Activated naive CD8-positive, alpha-beta T cell treated with anti-CD3 and anti-CD28 coated beads, Interleukin-2, amount 50 U/mL, for 24 hours (primary cell): ENCODE measurements around the gene IFITM2.
A peak's percentile ranks its signal among the peaks of the same experiment; 100 is the strongest.

Source experiments
- ATAC-seq: fragments of 150-1000 bp; cut with Tn5 transposase; one replicate; pipeline ENCODE4 v1.10.0; 2021
- DNase-seq: peaks from one replicate; pipeline ENCODE4 v3.0.0; 2021
- H3K27ac Mint-ChIP-seq: one replicate; pipeline ENCODE4 v1.8.0; 2021; ENCODE audit warnings: mild to moderate bottlenecking, mixed read lengths
- H3K27me3 Mint-ChIP-seq: one replicate; pipeline ENCODE4 v1.8.0; 2021; ENCODE audit warnings: mixed read lengths
- H3K36me3 Mint-ChIP-seq: one replicate; pipeline ENCODE4 v1.8.0; 2021; ENCODE audit warnings: low read depth, mixed read lengths
- H3K4me1 Mint-ChIP-seq: one replicate; pipeline ENCODE4 v1.8.0; 2021; ENCODE audit warnings: mixed read lengths
- H3K4me3 Mint-ChIP-seq: one replicate; pipeline ENCODE4 v1.8.0; 2021; ENCODE audit warnings: mild to moderate bottlenecking, moderate library complexity, mixed read lengths
- H3K9me3 Mint-ChIP-seq: one replicate; pipeline ENCODE4 v1.8.0; 2021; ENCODE audit warnings: mixed read lengths

Gene IFITM2

DNA sequence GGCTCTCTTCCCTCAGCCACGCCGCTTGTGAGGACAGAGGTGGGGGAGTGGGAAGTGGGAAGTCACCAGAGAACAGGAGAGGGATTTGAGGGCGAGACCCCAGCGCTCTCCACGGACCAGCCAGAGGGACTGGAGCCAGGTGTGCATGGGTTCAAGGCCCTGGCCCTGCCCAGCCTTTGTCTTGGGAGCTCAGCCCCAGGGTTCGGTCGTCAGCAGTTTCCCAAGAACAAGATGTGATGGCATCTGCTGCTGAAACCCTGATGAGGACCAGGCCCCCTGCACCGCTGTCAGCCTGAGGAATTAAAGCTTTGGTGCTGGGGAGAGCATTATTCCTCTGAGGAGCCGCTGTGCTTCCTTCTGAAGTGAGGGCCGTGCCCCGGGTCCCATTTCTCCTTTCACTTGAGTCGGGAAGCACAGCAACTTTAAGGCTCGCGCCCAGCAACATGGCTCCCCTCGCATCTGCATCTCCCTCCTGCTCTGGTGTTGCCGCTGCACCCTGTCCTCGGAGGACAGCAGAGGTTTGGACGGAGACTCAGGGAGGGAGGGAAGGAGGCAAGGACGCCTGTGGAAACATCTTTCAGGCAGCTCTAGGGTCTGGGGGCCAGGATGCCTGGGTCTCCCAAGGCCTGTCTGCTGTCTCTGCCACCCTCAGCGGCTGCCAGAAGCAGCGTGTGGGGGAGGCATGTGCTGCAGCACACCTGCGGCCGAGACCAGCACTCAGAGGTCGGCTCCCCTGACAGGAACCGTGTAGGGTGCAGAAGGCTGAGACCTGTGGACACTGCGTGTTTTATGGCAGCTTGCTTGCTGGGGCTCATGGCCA is 12.1 kb upstream of the IFITM2 start:
- ATAC-seq, result no peak
- DNase-seq, result no peak
- H3K27me3 Mint-ChIP-seq, result peaks cover 7% of the 10 kb centered on the region
- H3K4me1 Mint-ChIP-seq, result peaks cover 31% of the 10 kb centered on the region
- H3K27ac Mint-ChIP-seq, result no peak overlapping the region
- H3K36me3 Mint-ChIP-seq, result peaks cover 6% of the 10 kb centered on the region
- no peaks in the 10 kb centered on the region for H3K9me3 Mint-ChIP-seq
- no peak overlapping the region for H3K4me3 Mint-ChIP-seq

DNA sequence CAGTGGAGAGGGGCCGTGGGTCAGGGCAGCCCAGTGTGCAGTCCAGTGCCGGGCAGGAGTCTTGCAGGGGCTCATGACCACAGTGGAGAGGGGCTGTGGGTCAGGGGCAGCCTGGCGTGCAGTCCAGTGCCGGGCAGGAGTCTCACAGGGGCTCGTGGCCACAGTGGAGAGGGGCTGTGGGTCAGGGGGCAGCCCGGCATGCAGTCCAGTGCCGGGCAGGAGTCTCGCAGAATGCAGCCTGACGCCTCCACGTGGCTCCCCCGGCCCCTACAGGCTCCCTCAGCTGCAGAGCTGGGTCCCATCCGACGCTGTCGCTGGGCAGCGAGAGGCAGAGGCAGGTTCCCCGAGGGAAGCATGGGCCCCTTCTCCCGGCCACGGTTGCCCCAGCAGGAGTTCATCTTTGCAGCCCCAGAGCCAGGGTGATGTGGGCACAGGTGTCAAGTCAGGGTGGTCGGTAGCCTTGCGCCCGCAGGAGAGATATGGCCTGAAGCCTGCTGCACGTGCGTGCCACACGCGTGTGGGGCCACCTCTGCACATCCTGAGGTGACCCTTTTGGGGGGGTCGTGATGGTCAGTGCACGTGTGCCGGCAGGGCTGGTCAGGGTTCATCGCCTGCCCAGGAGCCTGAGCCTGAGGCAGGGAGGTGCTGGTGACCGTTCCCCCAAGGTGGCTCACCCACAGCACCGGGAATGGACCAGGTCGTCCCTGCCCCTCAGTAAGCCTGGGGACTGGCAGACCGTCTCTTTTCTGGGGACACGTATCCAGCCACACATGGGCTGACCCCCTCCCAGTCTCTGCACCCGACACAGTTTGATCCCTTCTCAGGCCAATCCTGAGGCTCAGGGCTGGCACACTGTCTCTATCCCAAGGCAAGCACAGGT is 11.2 kb upstream of the IFITM2 start:
- Mint-ChIP-seq H3K36me3 (peaks cover 2% of the 10 kb centered on the region), H3K9me3 (no peaks in the 10 kb centered on the region), H3K27me3 (peaks cover 12% of the 10 kb centered on the region), H3K4me3 (no peak overlapping the region), H3K4me1 (peaks cover 28% of the 10 kb centered on the region), H3K27ac (no peak overlapping the region)
- ATAC-seq (no peak), DNase-seq (no peak)

DNA sequence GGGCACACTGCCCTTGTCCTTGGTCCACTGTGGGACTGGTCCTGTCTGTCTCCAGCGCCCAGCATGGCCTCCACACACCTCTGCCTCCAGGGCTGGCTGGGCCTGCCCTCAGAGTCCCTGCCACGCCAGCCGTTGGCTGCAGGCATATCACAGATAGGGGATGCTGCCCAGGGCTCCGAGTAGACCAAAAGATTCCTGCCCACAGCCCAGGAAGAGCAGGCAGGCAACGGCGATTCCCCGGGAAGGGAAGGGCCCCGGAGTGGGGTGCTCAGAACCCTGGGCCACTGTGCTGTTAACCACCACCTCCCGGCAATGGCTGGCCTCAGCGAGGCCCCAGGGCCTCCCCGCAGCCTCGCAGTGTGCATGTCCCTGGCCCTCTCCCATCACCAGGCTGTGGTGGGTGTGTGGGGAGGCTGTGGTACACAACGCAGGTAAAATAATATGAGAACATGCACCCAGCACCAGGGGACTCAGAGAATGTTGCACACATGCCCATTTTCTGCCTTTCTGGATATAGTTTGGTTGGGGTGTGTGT is 10.5 kb upstream of the IFITM2 start:
- Mint-ChIP-seq H3K27ac (peak overlapping the region; percentile 74), H3K36me3 (no peaks in the 10 kb centered on the region), H3K4me3 (peak overlapping the region; percentile 57), H3K4me1 (peaks cover 26% of the 10 kb centered on the region), H3K27me3 (peaks cover 14% of the 10 kb centered on the region), H3K9me3 (no peaks in the 10 kb centered on the region)
- ATAC-seq, result peak; percentile 29
- no peak for DNase-seq

DNA sequence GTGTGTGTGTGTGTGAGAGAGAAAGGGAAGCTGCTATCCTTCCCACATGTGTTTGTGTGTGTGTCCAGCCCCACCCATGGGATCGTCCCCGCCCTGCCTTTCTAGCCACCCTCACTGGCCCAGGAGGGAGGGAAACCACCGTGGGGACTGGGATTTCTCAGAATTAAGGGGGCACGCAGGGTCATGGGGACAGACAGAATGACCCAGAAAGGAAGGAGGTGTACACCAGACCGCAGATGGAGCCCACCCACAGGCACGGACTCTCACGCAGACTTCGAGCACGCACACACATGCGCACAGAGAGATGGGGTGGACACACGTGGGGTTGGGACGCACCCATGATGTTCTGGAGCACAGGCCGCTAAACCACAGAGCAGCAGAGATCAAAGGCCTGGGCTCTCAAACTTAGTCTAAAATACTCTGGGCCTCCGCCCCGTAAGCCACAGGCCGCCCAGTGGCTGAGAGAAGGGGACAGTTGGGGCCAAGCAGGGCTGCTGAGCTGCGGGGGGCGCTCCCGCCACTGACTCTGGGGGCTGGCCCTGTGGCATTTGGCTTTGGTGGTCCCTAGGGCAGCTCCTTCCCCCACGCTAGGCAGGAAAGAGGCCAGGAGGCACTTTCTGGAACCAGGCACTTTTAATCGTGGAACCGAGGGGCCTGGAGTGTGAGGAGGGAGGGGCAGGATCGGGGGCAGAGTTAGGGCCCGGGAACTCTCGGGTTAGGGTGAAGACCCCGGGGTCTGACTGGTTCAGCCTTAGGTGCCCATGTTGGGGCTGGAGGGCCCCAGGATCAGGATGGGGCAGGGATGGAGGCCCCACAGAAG is 9.8 kb upstream of the IFITM2 start:
- Mint-ChIP-seq H3K27ac (peak overlapping the region; percentile 74), H3K4me1 (peaks cover 32% of the 10 kb centered on the region), H3K36me3 (no peaks in the 10 kb centered on the region), H3K9me3 (no peaks in the 10 kb centered on the region), H3K4me3 (peak overlapping the region; percentile 57), H3K27me3 (peaks cover 15% of the 10 kb centered on the region)
- ATAC-seq (peak; percentile 57), DNase-seq (peak; percentile 48)

DNA sequence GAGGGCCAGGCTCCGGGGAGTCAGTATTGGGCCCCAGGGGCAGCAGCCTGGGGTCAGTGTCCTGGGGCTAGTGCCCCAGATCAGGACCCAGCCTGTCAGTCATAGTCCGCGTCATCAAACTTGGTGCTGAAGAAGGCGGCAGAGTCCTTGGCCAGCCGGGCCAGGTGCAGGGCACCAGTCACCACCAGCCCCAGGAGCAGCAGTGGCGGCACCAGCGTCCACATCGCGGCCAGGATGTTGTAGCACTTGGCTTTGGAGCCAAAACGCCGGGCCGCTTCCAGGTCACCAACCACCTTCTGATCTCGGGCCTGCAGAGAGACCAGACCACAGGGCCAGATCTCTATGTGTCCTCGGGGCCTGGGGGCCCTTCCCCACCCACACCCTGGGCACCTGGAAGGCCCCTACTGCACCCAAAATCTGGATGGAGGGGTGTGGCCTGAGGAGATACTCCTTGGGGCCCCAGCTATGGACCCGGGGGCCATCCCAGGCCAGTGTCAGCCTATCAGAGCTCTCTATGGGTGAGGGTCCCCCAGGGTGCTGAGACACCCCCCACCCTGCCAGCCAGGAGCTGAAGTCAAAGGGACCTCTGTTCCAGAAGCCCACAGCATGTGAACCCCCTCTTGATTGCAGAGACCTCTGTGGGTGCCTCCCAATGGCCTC is 9.1 kb upstream of the IFITM2 start:
- peaks cover 17% of the 10 kb centered on the region for H3K27me3 Mint-ChIP-seq
- ATAC-seq, result peak; percentile 2
- peak overlapping the region; percentile 46 for H3K27ac Mint-ChIP-seq
- no peak for DNase-seq
- peaks cover 40% of the 10 kb centered on the region for H3K4me1 Mint-ChIP-seq
- H3K9me3 Mint-ChIP-seq, result no peaks in the 10 kb centered on the region
- H3K4me3 Mint-ChIP-seq, result no peak overlapping the region
- no peaks in the 10 kb centered on the region for H3K36me3 Mint-ChIP-seq

DNA sequence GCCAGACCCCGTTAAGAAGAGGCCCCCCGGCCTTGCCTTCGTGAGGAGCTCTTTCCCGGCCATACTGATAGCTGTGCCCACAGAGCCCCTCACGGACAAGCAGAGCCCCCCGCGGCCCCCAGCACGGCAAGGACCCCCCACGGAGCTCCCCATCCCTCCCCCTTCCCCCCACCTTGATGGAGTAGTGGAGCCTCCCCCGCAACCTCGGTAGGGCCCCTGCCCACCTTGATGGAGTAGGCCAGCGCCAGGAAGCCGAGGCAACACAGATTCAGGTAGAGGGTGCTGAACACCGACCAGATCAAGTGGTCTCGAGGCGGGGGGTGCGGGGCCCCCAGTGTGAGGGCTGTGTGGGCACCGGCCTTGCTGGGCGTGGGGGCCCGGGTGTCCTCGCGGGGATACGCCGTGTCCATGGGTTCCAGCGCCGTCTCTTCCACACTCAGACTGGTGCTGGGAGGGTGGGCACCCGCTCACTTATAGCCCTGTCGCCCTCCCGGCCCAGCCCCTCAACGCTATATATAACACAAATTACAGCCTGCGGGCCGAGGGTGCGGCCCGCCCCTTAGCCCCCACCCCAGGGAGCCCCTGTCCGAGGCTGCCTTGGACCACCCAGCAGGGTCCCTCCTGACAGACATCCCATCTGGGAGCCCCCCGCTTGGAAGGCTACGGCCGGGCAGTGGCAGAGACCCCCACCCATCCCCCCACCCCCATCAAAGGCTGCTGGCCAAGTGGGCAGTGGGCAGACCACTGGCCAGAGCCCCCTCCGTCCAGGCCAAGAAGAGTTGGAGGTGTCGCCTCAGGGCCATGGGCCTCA is 8.3 kb upstream of the IFITM2 start, which contains the start of gene IFITM5:
Gene IFITM5, minus strand, starts transcription at position 446 of the 811 bp plus-strand sequence. Its CDS starts 36 bp downstream, at position 410.
- Mint-ChIP-seq H3K9me3 (no peaks in the 10 kb centered on the region), H3K36me3 (no peaks in the 10 kb centered on the region), H3K27me3 (peaks cover 17% of the 10 kb centered on the region), H3K4me1 (peaks cover 45% of the 10 kb centered on the region), H3K4me3 (no peak within 1 kb of the TSS), H3K27ac (peak within 1 kb of the TSS; percentile 19)
- no peak for DNase-seq
- no peak for ATAC-seq

DNA sequence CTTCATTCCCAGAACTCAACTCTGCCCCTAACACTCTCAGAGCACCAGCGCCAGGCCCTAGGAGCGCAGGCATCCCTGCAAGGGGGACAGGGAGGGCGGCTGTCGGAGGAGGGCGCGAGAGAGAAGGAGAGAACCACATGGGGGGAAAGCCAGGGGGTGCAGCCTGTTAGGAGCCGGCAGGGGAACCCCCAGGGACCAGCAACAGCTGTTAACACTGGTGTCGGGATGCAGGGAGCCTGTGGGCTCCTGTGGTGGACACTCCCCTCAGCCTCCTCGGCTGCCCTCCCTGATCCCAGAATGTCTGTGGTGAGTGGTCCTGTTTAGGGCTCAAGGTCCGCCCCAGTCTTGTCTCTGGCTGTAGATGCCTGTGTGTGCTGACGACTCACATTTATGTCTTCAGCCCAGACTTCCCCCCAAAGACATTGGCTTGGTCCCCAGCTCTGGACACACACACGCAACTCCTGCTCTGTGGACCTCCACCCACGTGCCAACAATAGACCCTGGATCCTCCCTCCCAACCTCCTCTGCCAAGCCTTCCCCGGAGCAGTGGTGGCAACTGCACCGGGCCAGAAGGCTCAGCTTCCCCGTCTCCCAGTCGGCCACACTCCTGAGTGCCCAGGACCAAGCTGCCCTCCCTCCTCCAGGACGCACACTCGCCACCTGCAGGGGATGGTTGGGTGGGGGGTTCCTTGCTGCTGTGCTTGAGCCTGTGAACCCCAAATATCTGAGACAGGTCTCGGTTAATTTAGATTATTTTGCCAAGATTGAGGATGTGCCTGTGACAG is 7.5 kb upstream of the IFITM2 start:
- H3K36me3 Mint-ChIP-seq, result no peaks in the 10 kb centered on the region
- peak overlapping the region; percentile 19 for H3K27ac Mint-ChIP-seq
- peak; percentile 5 for ATAC-seq
- H3K4me1 Mint-ChIP-seq, result peaks cover 50% of the 10 kb centered on the region
- no peaks in the 10 kb centered on the region for H3K9me3 Mint-ChIP-seq
- H3K27me3 Mint-ChIP-seq, result peaks cover 17% of the 10 kb centered on the region
- DNase-seq, result peak; percentile 44
- H3K4me3 Mint-ChIP-seq, result no peak overlapping the region

DNA sequence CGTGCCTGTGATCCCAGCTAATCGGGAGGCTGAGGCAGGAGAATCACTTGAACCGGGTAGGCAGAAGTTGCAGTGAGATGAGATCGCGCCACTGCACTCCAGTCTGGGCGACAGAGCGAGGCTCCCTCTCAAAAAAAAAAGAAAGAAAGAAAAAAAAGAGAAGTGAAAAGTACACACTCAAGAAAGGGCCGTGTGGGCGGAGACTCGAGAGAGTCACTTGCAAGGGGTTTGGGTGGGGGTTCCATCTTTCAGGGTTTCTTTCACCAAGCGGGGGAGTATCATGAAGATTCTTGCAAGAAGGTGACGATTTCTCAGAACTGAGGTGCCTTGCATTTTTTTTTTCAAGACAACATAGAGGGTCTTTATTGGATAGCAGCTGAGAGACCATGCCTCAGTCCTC is 4.3 kb upstream of the IFITM2 start:
- no peaks in the 10 kb centered on the region for H3K9me3 Mint-ChIP-seq
- peaks cover 17% of the 10 kb centered on the region for H3K27me3 Mint-ChIP-seq
- no peak overlapping the region for H3K27ac Mint-ChIP-seq
- H3K36me3 Mint-ChIP-seq, result no peaks in the 10 kb centered on the region
- no peak for ATAC-seq
- peak; percentile 43 for DNase-seq
- no peak overlapping the region for H3K4me3 Mint-ChIP-seq
- H3K4me1 Mint-ChIP-seq, result peaks cover 49% of the 10 kb centered on the region

DNA sequence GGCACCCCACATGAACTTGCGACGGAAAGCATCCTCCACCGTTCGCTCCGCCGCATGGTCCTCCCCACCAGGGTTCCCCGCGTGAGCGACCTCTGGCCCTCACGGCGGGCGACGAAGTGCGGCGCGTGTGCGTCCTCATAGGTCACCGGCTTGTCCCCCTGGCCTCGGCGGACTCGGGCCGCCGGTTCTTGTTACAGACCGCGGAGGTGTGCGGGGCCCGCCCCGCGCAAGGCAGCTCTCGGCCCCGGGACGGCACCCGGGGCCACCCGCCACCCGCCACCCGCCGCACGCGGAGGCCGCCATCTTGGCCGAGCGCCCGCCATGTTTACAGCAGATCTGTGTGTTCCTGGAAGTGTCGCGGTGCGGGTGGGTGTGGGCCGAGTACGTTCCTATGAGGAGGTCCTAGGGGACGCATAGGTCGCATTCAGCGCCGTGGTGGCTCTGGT is 3.5 kb upstream of the IFITM2 start:
- ATAC-seq (no peak), DNase-seq (no peak)
- Mint-ChIP-seq H3K27ac (no peak overlapping the region), H3K4me1 (peaks cover 46% of the 10 kb centered on the region), H3K36me3 (peaks cover 1% of the 10 kb centered on the region), H3K27me3 (peaks cover 17% of the 10 kb centered on the region), H3K4me3 (no peak overlapping the region), H3K9me3 (no peaks in the 10 kb centered on the region)

DNA sequence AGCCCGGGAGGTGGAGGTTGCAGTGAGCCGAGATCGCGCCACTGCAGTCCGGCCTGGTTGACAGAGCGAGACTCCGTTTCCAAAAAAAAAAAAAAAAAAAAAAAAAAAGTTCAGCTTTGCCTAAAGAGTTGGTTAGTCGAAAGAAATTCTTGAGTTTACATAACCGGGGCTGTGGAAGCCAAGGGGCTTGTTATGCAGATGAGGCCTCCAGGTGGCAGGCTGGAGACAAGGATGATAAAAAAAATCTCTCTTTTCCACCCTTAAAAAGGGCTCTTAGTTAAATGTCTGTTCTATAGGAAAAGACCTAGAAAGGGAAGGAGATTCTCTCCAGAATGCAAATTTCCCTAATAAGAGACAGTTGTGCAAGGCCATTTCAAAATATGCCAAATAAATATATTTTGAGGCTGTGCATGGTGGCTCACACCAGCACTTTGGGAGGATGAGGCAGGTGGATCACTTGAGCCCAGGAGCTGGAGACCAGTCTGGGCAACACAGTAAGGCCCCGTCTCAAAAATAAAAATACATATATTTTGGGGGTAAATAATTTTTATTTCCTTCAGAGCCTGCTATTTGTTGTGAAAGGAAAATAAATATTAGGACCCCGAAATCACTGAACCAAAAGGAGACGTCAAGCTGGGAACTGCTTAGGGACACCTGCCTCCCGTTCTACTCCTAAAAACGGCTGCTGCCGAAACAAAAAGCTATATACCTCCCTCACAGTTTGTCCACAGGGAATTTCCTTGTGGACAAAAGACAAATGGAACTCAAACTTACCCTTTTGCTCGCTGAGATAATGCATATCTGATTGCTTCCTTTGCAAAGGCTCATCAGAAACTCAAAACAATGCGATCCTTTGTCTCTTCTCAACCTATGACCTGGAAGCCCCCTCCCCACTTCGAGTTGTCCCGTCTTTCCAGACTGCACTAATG is 2.4 kb upstream of the IFITM2 start:
- Mint-ChIP-seq H3K4me3 (no peak overlapping the region), H3K27me3 (peaks cover 14% of the 10 kb centered on the region), H3K27ac (no peak overlapping the region), H3K36me3 (peaks cover 9% of the 10 kb centered on the region), H3K9me3 (no peaks in the 10 kb centered on the region), H3K4me1 (peaks cover 47% of the 10 kb centered on the region)
- DNase-seq, result peak; percentile 58
- no peak for ATAC-seq

DNA sequence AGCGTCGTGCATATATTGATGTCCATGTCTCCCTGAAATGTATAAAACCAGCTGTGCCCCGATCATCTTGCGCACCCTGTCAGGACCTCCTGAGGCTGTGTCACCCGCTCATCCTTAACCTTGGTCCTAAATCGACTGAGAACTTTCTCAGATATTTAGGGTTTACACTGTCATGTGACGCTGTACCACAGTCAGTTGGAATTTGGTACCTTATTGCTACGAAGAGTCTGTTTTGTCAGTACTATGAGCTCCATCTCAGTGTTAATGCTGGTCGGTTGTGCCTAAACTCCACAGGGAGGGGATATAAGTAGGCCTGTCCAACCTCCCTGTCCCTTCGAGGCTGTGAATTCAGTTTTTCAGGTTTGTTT is 1.8 kb upstream of the IFITM2 start:
- Mint-ChIP-seq H3K4me1 (peaks cover 42% of the 10 kb centered on the region), H3K9me3 (no peaks in the 10 kb centered on the region), H3K36me3 (peaks cover 9% of the 10 kb centered on the region), H3K4me3 (no peak overlapping the region), H3K27ac (no peak overlapping the region), H3K27me3 (peaks cover 8% of the 10 kb centered on the region)
- DNase-seq, result no peak
- no peak for ATAC-seq
